ENCODE data around the gene CRIM1. TPM values are rescaled to one million over a fixed set of nuclear protein-coding genes. Genes with fewer than 3 reads are reported as not detected.

CRIM1 gene
- total and polyA plus RNA-seq, 10 donors, result 7.1 to 213 (median 110) TPM

- no peak overlapping the region for H3K4me3 ChIP-seq
- peak overlapping the region in 7 of 8 donors; percentile 61 to 81 (median 67) for H3K27ac ChIP-seq
- no peaks in the 10 kb centered on the region for H3K36me3 ChIP-seq
- peaks cover 17 to 93% (median 60%) of the 10 kb centered on the region in 6 donors for H3K4me1 ChIP-seq
- H3K9me3 ChIP-seq, result no peaks in the 10 kb centered on the region
- no peak for TF ChIP-seq CTCF (IDR thresholded peaks at IDR 0.05 in 8 of 11, conservative IDR thresholded peaks at IDR 0.05 in 3 of 11)
- no peak for TF ChIP-seq POLR2AphosphoS5 (IDR thresholded peaks at IDR 0.05)
- TF ChIP-seq POLR2A (IDR thresholded peaks at IDR 0.05), result no peak
- WGBS, 5 donors, result 47 to 73% (median 60%) methylated on average over 4 of the region's 4 CpGs
- intact Hi-C loops (cut with DNase I; ENCODE audit: low total_unique reads), result no loop called here
- DNase-seq, result no peak
- no peaks in the 10 kb centered on the region for H3K27me3 ChIP-seq (replicated peaks in 1 of 7)
These were observed 55.1 kb downstream of the CRIM1 start for GRCh38 chr2:36410681-36411080.

- H3K36me3 ChIP-seq, result no peaks in the 10 kb centered on the region
- DNase-seq, result no peak
- H3K4me1 ChIP-seq, result peaks cover 17 to 89% (median 63%) of the 10 kb centered on the region in 6 donors
- TF ChIP-seq CTCF (IDR thresholded peaks at IDR 0.05 in 8 of 11, conservative IDR thresholded peaks at IDR 0.05 in 3 of 11) (peak in 1 of 11 experiments; percentile 4), POLR2A (IDR thresholded peaks at IDR 0.05) (no peak), POLR2AphosphoS5 (IDR thresholded peaks at IDR 0.05) (no peak)
- H3K9me3 ChIP-seq, result no peaks in the 10 kb centered on the region
- intact Hi-C loops (cut with DNase I; ENCODE audit: low total_unique reads), result no loop called here
- WGBS, 5 donors, result 55 to 88% (median 70%) methylated on average over 11 of the region's 11 CpGs
- H3K27ac ChIP-seq, result peak overlapping the region; percentile 24 to 81 (median 66)
- H3K27me3 ChIP-seq (replicated peaks in 1 of 7), result no peaks in the 10 kb centered on the region
- H3K4me3 ChIP-seq, result peak overlapping the region in 1 of 8 donors; percentile 1
These were observed 56.4 kb downstream of the CRIM1 start for GRCh38 chr2:36411962-36412444.

- H3K36me3 ChIP-seq, result no peaks in the 10 kb centered on the region
- TF ChIP-seq CTCF (IDR thresholded peaks at IDR 0.05 in 8 of 11, conservative IDR thresholded peaks at IDR 0.05 in 3 of 11), result no peak
- no peak for TF ChIP-seq POLR2AphosphoS5 (IDR thresholded peaks at IDR 0.05)
- TF ChIP-seq POLR2A (IDR thresholded peaks at IDR 0.05), result no peak
- 59 to 77% (median 71%) methylated on average over 4 of the region's 4 CpGs for WGBS, 5 donors
- peaks cover 17 to 85% (median 61%) of the 10 kb centered on the region in 6 donors for H3K4me1 ChIP-seq
- H3K9me3 ChIP-seq, result no peaks in the 10 kb centered on the region
- no peak overlapping the region for H3K4me3 ChIP-seq
- intact Hi-C loops (cut with DNase I; ENCODE audit: low total_unique reads), result no loop called here
- peak overlapping the region in 7 of 8 donors; percentile 49 to 81 (median 66) for H3K27ac ChIP-seq
- no peak for DNase-seq
- H3K27me3 ChIP-seq (replicated peaks in 1 of 7), result no peaks in the 10 kb centered on the region
These were observed 57.6 kb downstream of the CRIM1 start for GRCh38 chr2:36413218-36413617.

- no peak for DNase-seq
- intact Hi-C loops (cut with DNase I; ENCODE audit: low total_unique reads), result no loop called here
- H3K4me1 ChIP-seq, result peaks cover 12 to 85% (median 54%) of the 10 kb centered on the region in 6 donors
- H3K36me3 ChIP-seq, result no peaks in the 10 kb centered on the region
- 82 to 90% (median 84%) methylated on average over 4 of the region's 4 CpGs for whole genome bisulfite sequencing, 5 donors
- no peaks in the 10 kb centered on the region for H3K9me3 ChIP-seq
- TF ChIP-seq POLR2AphosphoS5 (IDR thresholded peaks at IDR 0.05), result no peak
- no peak for TF ChIP-seq CTCF (IDR thresholded peaks at IDR 0.05 in 8 of 11, conservative IDR thresholded peaks at IDR 0.05 in 3 of 11)
- no peak for TF ChIP-seq POLR2A (IDR thresholded peaks at IDR 0.05)
- H3K27ac ChIP-seq, result peak overlapping the region; percentile 29 to 81 (median 64)
- H3K27me3 ChIP-seq (replicated peaks in 1 of 7), result no peaks in the 10 kb centered on the region
- no peak overlapping the region for H3K4me3 ChIP-seq
These were observed 58.7 kb downstream of the CRIM1 start for GRCh38 chr2:36414307-36414706.

Data from spleen (tissue), 11 donors.